GM13977 (cell line): Measurements from ENCODE around the gene NT5C.
"Not testable (repeated sequence)": the region's sequence is repeated elsewhere in the genome, so short reads cannot be mapped to it uniquely, and the experiment has no call there.

Experiments used
- DNase-seq: peaks from one replicate; pipeline ENCODE4 v3.0.0; 2012; ENCODE audit warnings: low spot score
- in situ Hi-C: fragments of 300-500 bp; cut with MboI; formaldehyde crosslinking; loops from one replicate; pipeline ENCODE4 v1.12.0; 2022; ENCODE audit warnings: low sequenced_read_pairs, low pct_unique_long_range_greater_than_20kb, mixed read lengths, inconsistent platforms; ENCODE audit not compliant: unreplicated experiment
- TF ChIP-seq, protein P1 (sequence below): IDR thresholded peaks from 2 replicates; pipeline ENCODE4 v1.5.1; 2012; ENCODE audit warnings: mild to moderate bottlenecking, control low read depth; ENCODE audit not compliant: insufficient read depth; ENCODE audit errors: extremely low read depth, missing control alignments

NT5C gene

DNA sequence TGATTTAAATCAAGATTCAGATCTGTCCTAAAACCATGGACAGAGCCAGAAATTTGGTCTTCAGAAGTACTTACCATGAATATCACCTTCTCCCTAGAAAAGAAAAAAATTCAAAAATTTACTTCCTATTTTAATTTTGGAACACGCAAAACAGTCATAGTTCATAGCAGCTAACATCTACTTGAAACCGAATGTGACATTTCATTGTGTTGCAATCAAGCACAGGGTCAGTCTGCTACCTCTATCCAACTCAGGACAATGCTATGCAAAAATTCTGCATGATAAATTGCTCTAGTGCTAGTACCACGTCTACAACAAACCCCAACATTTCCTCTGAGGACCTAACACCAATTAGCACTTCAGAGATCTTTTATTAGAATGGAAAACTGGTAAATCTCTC lies 15.1 kb upstream of the NT5C start:
- TF ChIP-seq, protein P1, sequence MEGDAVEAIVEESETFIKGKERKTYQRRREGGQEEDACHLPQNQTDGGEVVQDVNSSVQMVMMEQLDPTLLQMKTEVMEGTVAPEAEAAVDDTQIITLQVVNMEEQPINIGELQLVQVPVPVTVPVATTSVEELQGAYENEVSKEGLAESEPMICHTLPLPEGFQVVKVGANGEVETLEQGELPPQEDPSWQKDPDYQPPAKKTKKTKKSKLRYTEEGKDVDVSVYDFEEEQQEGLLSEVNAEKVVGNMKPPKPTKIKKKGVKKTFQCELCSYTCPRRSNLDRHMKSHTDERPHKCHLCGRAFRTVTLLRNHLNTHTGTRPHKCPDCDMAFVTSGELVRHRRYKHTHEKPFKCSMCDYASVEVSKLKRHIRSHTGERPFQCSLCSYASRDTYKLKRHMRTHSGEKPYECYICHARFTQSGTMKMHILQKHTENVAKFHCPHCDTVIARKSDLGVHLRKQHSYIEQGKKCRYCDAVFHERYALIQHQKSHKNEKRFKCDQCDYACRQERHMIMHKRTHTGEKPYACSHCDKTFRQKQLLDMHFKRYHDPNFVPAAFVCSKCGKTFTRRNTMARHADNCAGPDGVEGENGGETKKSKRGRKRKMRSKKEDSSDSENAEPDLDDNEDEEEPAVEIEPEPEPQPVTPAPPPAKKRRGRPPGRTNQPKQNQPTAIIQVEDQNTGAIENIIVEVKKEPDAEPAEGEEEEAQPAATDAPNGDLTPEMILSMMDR, result no peak
- DNase-seq, result no peak
- in situ Hi-C loops, result no loop called here

DNA sequence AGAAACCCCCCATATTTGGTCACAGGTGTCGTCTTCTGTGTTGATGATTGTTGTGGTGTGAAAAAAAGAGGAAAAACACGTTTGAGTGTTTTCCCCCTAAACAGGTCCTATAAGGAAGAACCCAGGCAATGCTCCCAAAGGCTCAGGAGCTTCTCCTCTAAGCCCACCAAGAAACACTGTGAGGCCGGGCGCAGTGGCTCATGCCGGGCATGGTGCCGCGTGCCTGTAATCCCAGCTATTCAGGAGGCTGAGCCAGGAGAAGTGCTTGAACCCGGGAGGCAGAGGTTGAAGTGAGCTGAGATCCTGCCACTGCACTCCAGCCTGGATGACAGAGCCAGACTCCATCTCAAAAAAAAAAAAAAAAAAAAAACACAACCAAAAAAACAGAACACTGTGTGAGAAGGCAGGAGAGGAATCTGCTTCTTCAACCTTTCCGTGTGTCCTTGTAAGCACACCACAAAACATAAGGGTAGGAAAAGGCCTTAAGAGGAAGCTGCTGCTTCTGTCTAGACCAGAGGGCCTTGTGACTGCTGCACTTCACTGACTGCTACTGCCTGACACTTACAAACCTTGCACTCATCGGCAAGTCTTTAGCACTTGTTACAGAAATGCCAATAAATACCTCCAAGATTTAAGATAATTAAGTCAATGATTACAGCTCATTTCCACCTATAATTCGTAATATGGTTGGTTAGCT lies 13.4 kb upstream of the NT5C start:
- in situ Hi-C loops, result no loop called here
- TF ChIP-seq, protein P1, result no peak
- no peak for DNase-seq

DNA sequence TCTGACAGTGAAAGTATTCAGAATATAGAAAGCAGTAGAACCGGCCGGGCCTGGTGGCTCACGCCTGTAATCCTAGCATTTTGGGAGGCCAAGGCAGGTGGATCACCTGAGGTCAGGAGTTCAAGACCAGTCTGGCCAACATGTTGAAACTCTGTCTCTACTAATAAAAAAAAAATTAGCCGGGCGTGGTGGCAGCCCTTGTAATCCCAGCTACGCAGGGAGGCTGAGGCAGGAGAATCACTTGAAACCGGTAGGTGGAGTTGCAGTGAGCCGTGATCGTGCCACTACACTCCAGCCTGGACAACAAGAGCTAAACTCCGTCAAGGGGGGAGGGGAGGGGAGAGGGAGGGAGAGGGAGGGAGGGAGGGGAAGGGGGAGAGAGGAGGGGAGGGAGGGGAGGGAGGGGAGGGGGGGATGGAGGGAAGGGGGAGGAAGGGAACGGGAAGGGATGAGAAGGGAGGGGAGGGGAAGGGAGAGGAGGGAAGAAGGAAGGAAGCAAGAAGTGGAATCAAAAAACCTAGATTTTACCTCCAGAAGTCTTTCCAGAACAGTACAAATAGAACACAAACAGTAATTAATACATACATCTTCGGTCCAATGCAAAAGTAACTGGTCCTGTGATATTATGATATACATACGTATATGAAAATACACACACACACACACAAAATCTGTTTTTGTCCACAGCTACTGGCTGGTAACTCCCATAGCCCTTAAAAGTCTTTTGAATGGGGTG lies 10.9 kb upstream of the NT5C start:
- TF ChIP-seq, protein P1, result no peak
- in situ Hi-C loops, result no loop called here
- DNase-seq, result no peak

DNA sequence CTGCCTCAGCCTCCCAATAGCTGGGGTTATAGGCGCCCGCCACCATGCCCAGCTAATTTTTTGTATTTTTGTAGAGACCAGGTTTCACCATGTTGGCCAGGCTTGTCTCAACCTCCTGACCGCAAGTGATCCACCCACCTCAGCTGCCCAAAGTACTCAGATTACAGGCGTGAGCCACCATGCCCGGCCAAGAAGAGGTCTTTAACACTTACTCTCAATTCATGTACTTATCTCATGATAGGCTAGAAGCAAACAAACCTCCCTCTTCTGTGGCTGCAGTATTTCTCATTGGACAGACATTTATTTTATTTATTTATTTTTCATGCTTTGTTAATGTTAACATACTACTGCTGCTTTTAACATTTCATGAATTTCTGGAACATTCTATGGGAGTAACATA lies 7.0 kb upstream of the NT5C start:
- in situ Hi-C loops, result no loop called here
- no peak for DNase-seq
- TF ChIP-seq, protein P1, result no peak

DNA sequence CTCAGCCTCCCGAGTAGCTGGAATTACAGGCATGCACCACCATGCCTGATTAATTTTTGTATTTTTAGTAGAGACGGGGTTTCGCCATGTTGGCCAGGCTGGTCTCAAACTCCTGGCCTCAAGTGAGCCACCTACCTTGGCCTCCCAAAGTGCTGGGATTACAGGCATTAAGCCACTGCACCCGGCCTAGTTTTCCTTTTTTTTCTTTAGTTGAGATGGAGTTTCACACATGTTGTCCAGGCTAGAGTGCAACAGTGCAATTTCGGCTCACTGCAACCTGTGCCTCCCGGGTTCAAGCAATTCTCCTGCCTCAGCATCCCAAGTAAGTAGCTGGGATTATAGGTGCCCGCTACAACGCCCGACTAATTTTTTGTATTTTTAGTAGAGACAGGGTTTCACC lies 6.2 kb upstream of the NT5C start:
- in situ Hi-C loops, DNase-seq: not testable (repeated sequence)

DNA sequence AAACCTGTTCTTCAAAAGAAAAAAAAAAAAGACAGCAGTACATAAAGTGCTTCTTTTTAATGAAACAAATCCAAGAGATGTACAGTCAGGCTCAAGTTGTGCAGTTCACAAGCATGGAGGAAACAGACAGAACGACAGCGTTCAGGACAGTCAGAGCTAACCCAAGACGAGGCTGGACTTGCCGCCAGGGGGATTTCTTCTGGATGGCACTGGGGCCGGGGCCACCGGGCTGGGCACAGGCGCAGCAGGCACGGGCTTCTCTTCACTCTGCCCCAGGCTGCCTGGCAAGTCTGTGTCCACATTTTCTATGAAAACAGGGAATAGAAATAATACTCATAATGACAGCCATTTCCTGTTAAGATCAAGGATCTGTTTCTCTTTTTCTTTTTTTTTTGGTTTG lies 4.4 kb upstream of the NT5C start:
- in situ Hi-C loops, result no loop called here
- TF ChIP-seq, protein P1, result no peak
- DNase-seq, result no peak

DNA sequence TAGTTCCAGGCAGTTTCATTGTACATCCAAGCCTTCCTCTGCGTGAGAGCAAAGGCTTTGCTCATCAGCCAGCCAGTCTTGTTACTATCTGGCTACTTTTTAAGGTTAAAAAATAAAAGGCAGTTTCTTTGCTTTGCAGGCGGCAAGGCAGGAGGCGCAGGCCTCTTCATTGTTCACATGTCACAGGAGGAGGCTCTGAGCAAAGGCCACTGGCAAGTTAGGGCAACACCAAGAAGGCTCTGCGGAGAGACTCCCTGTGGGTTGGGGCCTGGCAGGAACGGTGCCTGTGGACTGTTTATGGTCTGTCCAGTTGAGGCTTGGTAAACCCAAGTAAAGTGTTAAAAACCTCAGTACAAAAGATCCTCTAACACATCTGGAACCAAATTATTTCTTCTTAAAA lies 3.9 kb upstream of the NT5C start:
- TF ChIP-seq, protein P1, result no peak
- DNase-seq, result no peak
- in situ Hi-C loops, result no loop called here

DNA sequence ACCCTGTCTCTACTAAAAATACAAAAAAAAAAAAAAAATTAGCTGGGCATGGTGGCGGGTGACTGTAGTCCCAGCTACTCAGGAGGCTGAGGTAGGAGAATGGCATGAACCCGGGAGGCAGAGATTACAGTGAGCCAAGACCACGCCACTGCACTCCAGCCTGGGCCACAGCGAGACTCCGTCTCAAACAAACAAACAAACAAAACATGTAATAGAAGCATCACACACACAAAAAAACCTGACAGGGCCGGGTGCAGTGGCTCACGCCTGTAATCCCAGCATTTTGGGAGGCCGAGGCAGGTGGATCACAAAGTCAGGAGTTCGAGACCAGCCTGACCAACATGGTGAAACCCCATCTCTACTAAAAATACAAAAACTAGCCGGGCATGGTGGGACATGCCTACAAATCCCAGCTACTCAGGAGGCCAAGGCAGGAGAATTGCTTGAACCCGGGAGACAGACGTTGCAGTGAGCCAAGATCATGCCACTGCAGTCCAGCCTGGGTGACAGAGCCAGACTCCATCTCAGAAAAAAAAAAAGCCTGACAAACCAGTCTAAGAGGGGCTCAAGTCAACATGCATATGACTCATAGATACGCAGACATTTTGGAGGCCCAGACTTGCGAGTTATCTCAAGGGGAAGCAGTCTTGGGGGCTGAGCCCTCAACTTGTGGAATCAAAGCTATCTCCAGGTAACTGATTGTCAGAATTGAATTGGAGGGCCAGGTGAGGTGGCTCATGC lies 2.2 kb upstream of the NT5C start:
- in situ Hi-C loops, DNase-seq: not testable (repeated sequence)
